T-helper 2 cell (primary cell): ENCODE data around the gene FOXB2.
A peak's percentile ranks its signal among the peaks of the same experiment; 100 is the strongest.
"Not testable (repeated sequence)": the region's sequence is repeated elsewhere in the genome, so short reads cannot be mapped to it uniquely, and the experiment has no call there.

ENCODE experiments used
- DNase-seq, 5 experiments: peaks; one replicate each; pipeline versions ENCODE4 v3.0.0 to v3.0.0-alpha.2; 2012 to 2022

The FOXB2 gene

DNA sequence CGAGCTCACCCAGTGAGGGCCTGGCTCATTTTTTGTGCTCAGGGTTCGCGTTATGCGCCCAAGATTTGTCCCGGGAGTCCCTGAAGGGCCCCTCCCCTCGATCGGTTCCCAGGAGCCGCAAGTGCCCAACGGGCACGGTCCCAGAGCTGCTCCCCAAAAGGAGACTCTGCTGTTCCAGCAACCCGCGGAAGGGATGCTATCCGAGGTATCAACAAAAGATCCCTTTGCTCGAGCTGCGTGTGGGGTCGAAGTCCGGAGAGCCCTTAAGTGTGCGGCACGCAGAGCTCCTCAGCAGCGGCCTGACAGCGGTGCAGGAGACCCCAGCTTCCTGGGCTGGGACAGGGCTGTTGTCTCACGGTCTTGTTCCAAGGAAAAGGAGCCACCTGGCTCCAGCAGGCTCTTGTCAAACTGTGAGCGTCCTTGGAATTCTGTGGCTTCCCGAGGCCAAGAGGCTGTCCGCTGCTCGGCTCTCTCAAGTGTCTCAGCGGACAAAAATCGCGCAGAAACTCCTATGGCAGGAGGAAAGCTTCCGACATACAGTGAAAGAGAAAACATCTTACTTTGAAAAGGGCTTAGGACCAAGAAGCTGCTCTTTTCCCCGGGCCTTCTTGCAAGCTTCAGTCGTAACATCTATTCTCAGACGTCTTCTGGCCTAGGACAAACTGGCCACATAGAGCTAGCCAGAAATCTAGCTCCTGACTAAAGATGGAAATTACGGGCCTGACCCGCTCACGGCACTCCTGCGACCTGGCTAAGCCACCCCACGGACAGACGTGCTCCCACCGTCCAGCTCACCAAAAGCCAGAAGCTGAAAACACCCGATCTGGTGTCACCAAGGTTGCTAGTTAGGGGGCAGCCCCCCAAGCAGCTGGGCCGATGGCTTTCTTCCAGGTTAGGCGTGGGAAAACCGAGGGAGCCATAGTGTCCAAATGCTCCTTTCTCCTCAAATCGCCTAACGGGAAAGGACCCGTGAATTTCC, 2.6 kb upstream of the FOXB2 start:
- no peak for DNase-seq

GRCh38 chr9:77017505-77017894, 2.0 kb upstream of the FOXB2 start:
- no peak for DNase-seq

- no peak for DNase-seq
These were observed 1.1 kb upstream of the FOXB2 start for GRCh38 chr9:77018058-77018968.

DNA sequence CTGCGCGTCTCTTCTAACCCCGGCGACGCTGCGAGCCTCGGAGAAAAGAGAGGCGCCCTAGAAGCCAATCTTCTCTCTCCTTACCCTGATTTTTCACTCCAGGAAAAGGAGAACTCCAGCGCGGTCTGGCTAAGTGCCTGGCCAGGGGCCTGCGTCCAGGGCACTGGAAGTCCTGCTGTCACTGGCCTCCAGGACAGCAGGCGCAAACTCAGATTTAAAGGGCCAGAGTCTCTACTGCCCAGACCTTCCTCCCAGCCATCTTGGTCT, 553 bp upstream of the FOXB2 start:
- no peak for DNase-seq

GRCh38 chr9:77019926-77020412, 514 bp downstream of the FOXB2 start:
- DNase-seq, result peak in 1 of 5 experiments; percentile 39

GRCh38 chr9:77020413-77021290, 1.2 kb downstream of the FOXB2 start:
- no peak for DNase-seq

- no peak for DNase-seq
These were observed 1.9 kb downstream of the FOXB2 start for GRCh38 chr9:77021291-77021894.

GRCh38 chr9:77021922-77022782, 2.7 kb downstream of the FOXB2 start:
- DNase-seq, result no peak

DNA sequence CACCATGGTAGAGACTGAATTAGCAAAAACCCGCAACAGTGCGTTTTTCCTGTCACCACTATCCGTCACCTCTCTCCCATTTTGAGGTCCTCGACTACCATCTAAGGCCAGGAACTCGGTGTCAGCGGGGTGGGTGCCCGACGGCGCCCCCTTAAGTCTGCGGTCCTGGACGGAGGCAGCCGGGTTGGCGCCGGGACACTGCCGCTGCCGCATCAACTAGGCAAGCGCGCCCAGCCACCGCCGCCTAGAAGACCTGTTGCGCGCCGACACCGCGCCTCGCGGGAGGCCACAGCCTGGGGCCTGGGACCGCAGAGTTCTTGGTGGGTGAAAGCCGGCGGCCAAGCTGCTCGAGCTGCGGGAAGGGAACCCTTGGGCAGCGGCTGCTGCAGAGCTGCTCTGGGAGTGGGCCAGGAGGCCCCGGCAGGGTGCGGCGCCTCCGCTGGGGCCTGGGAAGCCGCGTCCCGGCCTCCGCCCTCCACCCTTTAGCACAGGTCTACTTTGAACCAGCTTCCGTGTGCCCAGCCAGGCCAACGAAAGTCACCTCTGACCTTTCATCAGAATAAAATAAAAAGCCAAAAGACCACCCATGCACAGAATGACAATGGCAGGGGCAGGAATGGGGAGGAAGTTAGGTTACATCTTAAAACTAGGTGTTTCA, 3.5 kb downstream of the FOXB2 start:
- DNase-seq, result no peak

GRCh38 chr9:77023726-77024125, 4.3 kb downstream of the FOXB2 start:
- DNase-seq, result no peak

GRCh38 chr9:77024776-77025545, 5.5 kb downstream of the FOXB2 start:
- no peak for DNase-seq

- no peak for DNase-seq
These were observed 9.0 kb downstream of the FOXB2 start for GRCh38 chr9:77028478-77028877.

GRCh38 chr9:77030045-77030444, 10.6 kb downstream of the FOXB2 start:
- DNase-seq, result no peak

- no peak for DNase-seq
These were observed 19.0 kb downstream of the FOXB2 start for GRCh38 chr9:77038281-77039036.

GRCh38 chr9:77040340-77040739, 20.9 kb downstream of the FOXB2 start:
- DNase-seq, result no peak

- DNase-seq, result not testable (repeated sequence)
These were observed 24.3 kb downstream of the FOXB2 start for GRCh38 chr9:77043743-77044142.

DNA sequence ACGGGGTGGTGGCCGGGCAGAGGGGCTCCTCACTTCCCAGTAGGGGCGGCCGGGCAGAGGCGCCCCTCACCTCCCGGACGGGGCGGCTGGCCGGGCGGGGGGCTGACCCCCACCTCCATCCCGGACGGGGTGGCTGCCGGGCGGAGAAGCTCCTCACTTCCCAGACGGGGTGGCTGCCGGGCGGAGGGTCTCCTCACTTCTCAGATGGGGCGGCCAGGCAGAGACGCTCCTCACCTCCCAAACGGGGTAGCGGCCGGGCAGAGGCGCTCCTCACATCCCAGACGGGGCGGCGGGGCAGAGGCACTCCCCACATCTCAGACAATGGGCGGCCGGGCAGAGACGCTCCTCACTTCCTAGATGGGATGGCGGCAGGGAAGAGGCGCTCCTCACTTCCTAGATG, 41.2 kb downstream of the FOXB2 start:
- DNase-seq, result not testable (repeated sequence)

DNA sequence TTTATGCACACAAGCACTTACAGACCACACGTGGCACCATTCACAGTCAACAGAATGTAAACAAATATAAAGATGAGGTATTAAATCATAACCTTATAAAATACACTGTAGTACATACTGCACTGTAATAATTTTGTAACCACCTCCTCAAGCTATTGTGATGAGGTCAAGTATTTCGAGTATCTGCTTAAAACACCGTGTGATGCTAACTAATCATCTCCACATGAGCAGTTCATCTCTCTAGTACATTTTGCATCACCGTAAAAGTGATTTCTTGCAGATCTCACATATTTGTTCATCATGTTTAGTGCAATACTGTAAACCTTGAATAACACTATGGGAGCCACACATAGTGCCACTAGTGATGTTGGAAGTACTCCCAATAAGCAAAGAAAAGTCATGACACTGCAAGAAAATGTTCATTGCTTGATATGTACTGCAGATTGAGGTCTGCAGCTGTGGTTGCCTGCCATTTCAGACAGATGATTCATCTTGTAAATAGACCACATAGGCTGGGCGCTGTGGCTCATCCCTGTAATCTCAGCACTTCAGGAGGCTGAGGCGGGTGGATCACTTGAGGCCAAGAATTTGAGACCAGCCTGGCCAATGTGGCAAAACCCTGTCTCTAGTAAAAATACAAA, 44.3 kb downstream of the FOXB2 start:
- no peak for DNase-seq
